K562 (cell line): ENCODE results near the gene LYPD5. TPM values are rescaled to one million over a fixed set of nuclear protein-coding genes. Genes with fewer than 3 reads are reported as not detected.

Source experiments
- ATAC-seq: fragments of 200-7000 bp; cut with Tn5 transposase; 3 replicates; pipeline ENCODE4 v1.9.1; 2020; ENCODE audit warnings: moderate library complexity
- BruUV-seq: library from RNA; stranded (reverse); fragments of 400-500 nt; replicated peaks from 2 replicates; lab custom pipeline; 2021; lab: Mats Ljungman, UMichigan
- CTCF ChIA-PET: fragments of 300-600 bp; formaldehyde crosslinking; extraction: SDS; loops from one replicate; lab custom pipeline; 2021; ENCODE audit warnings: low intra/inter-chr PET ratio; lab: Yijun Ruan, JAX
- POLR2A ChIA-PET: fragments of 300-600, 350-650 bp; sonication (Branson Sonifier 250); formaldehyde crosslinking; extraction: SDS; loops from one replicate; lab custom pipeline; 2021; ENCODE audit warnings: antibody characterized with exemption, inconsistent platforms; lab: Yijun Ruan, JAX
- DNase-seq, 4 experiments: peaks; one replicate each; pipeline versions ENCODE4 v3.0.0 to v3.0.0-alpha.2; 2011 to 2018; ENCODE audit warnings: low spot score in 3 of 4, mixed read lengths in 3 of 4; ENCODE audit errors: extremely low read depth in 1 of 4
- FAIRE-seq: peaks from 2 replicates; lab custom pipeline; 2011; peaks lifted over from hg19 to GRCh38; lab: Jason Lieb, UNC
- H2AFZ ChIP-seq: 2 replicates; pipeline ENCODE4 v1.6.0; 2011; ENCODE audit warnings: low read depth, low read length, control low read depth, inconsistent platforms
- H3K27ac ChIP-seq: fragments of 200-600 bp; 3 replicates; pipeline ENCODE4 v1.8.0; 2011; ENCODE audit warnings: low read depth, mild to moderate bottlenecking, control low read depth, inconsistent platforms, low read length, moderate library complexity, mixed read lengths; ENCODE audit errors: extremely low read depth
- H3K27me3 ChIP-seq, 2 experiments: fragments of 300-600 bp in 1 of 2; 2 replicates in 1 of 2; 3 replicates in 1 of 2; pipeline versions ENCODE4 v1.6.0 to v1.8.0; 2011; ENCODE audit warnings: inconsistent platforms in 2 of 2, low read length in 2 of 2, mild to moderate bottlenecking in 1 of 2, mixed read lengths in 1 of 2, moderate library complexity in 1 of 2; ENCODE audit not compliant: control insufficient read depth in 2 of 2, insufficient read depth in 2 of 2
- H3K36me3 ChIP-seq: fragments of 300-600 bp; 3 replicates; pipeline ENCODE4 v1.8.0; 2011; ENCODE audit warnings: mild to moderate bottlenecking, low read length, inconsistent platforms; ENCODE audit not compliant: control insufficient read depth, insufficient read depth
- H3K4me1 ChIP-seq, 2 experiments: fragments of 200-600 bp in 1 of 2; replicated peaks in 1 of 2; 2 replicates in 1 of 2; 3 replicates in 1 of 2; pipeline versions ENCODE4 v1.5.1 to v1.8.0; 2011; ENCODE audit warnings: inconsistent platforms in 2 of 2, low read length in 2 of 2, mild to moderate bottlenecking in 1 of 2, mixed read lengths in 1 of 2, moderate library complexity in 1 of 2; ENCODE audit not compliant: control insufficient read depth in 2 of 2, insufficient read depth in 2 of 2
- H3K4me2 ChIP-seq: 2 replicates; pipeline ENCODE4 v1.6.1; 2011; ENCODE audit warnings: low read length, control low read depth, inconsistent platforms, mixed read lengths; ENCODE audit not compliant: insufficient read depth
- H3K4me3 ChIP-seq: fragments of 200-600 bp; sonication (generic), shearing (Covaris generic); 2 replicates; pipeline ENCODE4 v1.5.1; 2016; ENCODE audit warnings: control low read depth, inconsistent platforms
- H3K79me2 ChIP-seq: fragments of 200-600 bp; 3 replicates; pipeline ENCODE4 v1.8.0; 2011; ENCODE audit warnings: low read length, inconsistent platforms; ENCODE audit not compliant: control insufficient read depth, insufficient read depth
- H3K9ac ChIP-seq, 2 experiments: 2 replicates each; pipeline versions ENCODE4 v1.6.0 to v1.6.1; 2011; ENCODE audit warnings: low read depth in 2 of 2, low read length in 2 of 2, control low read depth in 1 of 2, inconsistent platforms in 1 of 2, mild to moderate bottlenecking in 1 of 2, mixed read lengths in 1 of 2; ENCODE audit not compliant: insufficient read depth in 1 of 2
- H3K9me1 ChIP-seq: one replicate; pipeline ENCODE4 v1.6.0; 2011; ENCODE audit warnings: inconsistent platforms, mild to moderate bottlenecking, low read length, moderate library complexity; ENCODE audit not compliant: control insufficient read depth, insufficient read depth
- H3K9me3 ChIP-seq: replicated peaks from 2 replicates; pipeline ENCODE4 v1.5.1; 2011; ENCODE audit warnings: low read depth, low read length, inconsistent platforms; ENCODE audit not compliant: control insufficient read depth, insufficient read depth
- H4K20me1 ChIP-seq: replicated peaks from 2 replicates; pipeline ENCODE4 v1.6.1; 2011; ENCODE audit warnings: low read length, inconsistent platforms, mixed read lengths; ENCODE audit not compliant: control insufficient read depth, insufficient read depth
- ARHGAP35 ChIP-seq: fragments of 450-650 bp; IDR thresholded peaks from 2 replicates; pipeline ENCODE4 v1.6.1; 2018; ENCODE audit not compliant: partially characterized antibody
- ARID4B ChIP-seq: sonication (generic); formaldehyde crosslinking; IDR thresholded peaks from 2 replicates; pipeline ENCODE4 v1.8.0; 2022; ENCODE audit warnings: mild to moderate bottlenecking, missing genetic modification reagents
- BHLHE40 ChIP-seq: IDR thresholded peaks from 2 replicates; pipeline ENCODE4 v1.6.1; 2011; ENCODE audit warnings: low read length, improper control_type of control experiment
- HDAC1 ChIP-seq, 2 experiments: fragments of 450-650 bp; IDR thresholded peaks; 2 replicates each; pipeline ENCODE4 v1.6.1; 2016 to 2017; ENCODE audit warnings: inconsistent platforms in 1 of 2, mild to moderate bottlenecking in 1 of 2, moderate library complexity in 1 of 2
- MAX ChIP-seq: sonication (generic); formaldehyde crosslinking; IDR thresholded peaks from 2 replicates; pipeline ENCODE4 v1.9.0; 2022; ENCODE audit warnings: mild to moderate bottlenecking, missing genetic modification reagents
- NR2C1 ChIP-seq, 2 experiments: fragments of 450-650 bp; IDR thresholded peaks; 2 replicates each; pipeline ENCODE4 v1.6.1; 2017; ENCODE audit warnings: mild to moderate bottlenecking in 2 of 2, antibody characterized with exemption in 1 of 2, inconsistent platforms in 1 of 2, missing compliant biosample characterization in 1 of 2, missing genetic modification characterization in 1 of 2
- NR2C2 ChIP-seq, 2 experiments: fragments of 200-800 bp in 1 of 2; sonication (Bioruptor generic) in 1 of 2; sonication (generic) in 1 of 2; formaldehyde crosslinking in 1 of 2; IDR thresholded peaks; 2 replicates each; pipeline versions ENCODE4 v1.6.1 to v1.8.0; 2016 to 2022; ENCODE audit warnings: mild to moderate bottlenecking in 1 of 2, missing compliant biosample characterization in 1 of 2, missing genetic modification characterization in 1 of 2, missing genetic modification reagents in 1 of 2
- RBM22 ChIP-seq: fragments of 200-400 bp; formaldehyde crosslinking; IDR thresholded peaks from 2 replicates; pipeline ENCODE4 v1.6.1; 2018; ENCODE audit warnings: low read length, low read depth; ENCODE audit not compliant: poor library complexity, severe bottlenecking
- ZFP36 ChIP-seq: fragments of 150-350 bp; IDR thresholded peaks from 2 replicates; pipeline ENCODE4 v1.6.1; 2018; ENCODE audit warnings: low read length, low read depth; ENCODE audit not compliant: partially characterized antibody
- ZNF12 ChIP-seq: sonication (generic); formaldehyde crosslinking; IDR thresholded peaks from 2 replicates; pipeline ENCODE4 v1.4.0; 2020; ENCODE audit warnings: mild to moderate bottlenecking, missing genetic modification reagents
- ZNF609 ChIP-seq: sonication (generic); formaldehyde crosslinking; IDR thresholded peaks from 2 replicates; pipeline ENCODE4 v1.8.1; 2023; ENCODE audit warnings: missing genetic modification reagents, mild to moderate bottlenecking, borderline replicate concordance
- WGBS: fragments of 100-300 bp; shearing (Covaris generic); methylation state at CpG from one replicate; pipeline ENCODE4 v1.1.6; 2016; ENCODE audit warnings: low coverage, mixed read lengths; ENCODE audit not compliant: insufficient coverage; ENCODE audit errors: missing lambda C conversion rate; 5-methylcytosine and 5-hydroxymethylcytosine counted together
- in situ Hi-C: fragments of 300-500 bp; cut with MboI; formaldehyde crosslinking; loops from 4 replicates; pipeline ENCODE4 v1.15.0; 2018; ENCODE audit warnings: inconsistent platforms, mixed read lengths
- intact Hi-C: fragments of 100-400 bp; cut with micrococcal nuclease; formaldehyde crosslinking; loops from 2 replicates; pipeline ENCODE4 v1.14.2; 2022
- polyA plus RNA-seq, 8 experiments: library from polyadenylated mRNA; depleted of rRNA in 4 of 8; stranded (reverse) in 5 of 8; unstranded in 3 of 8; fragments of >200 nt; fragmentation: Nextera tagmentation in 2 of 8; fragmentation: Illumina TruSeq in 1 of 8; extraction: Ambion mirVana in 2 of 8; extraction: Trizol in 1 of 8; gene quantifications; 2 replicates each; pipeline versions ENCODE4 v1.2.1 to v1.2.3, GENCODE V29; 2011 to 2014; ENCODE audit warnings: inconsistent platforms in 1 of 8, missing spikeins in 1 of 8
- total RNA-seq, 7 experiments: library from RNA; depleted of rRNA in 6 of 7; stranded (reverse); fragments of >200 nt in 6 of 7; fragmentation: Illumina TruSeq in 2 of 7; extraction: Trizol in 2 of 7; gene quantifications; 2 replicates each; pipeline versions ENCODE4 v1.2.1 to v1.2.3, GENCODE V29; 2011 to 2021; ENCODE audit warnings: low replicate concordance in 1 of 7

Gene LYPD5
- total and polyA plus RNA-seq, 9 of the 15 experiments (the other 6 are each of a cell fraction or from before 2014, with no cell fraction given) = 0.03 to 0.22 (median 0.10) TPM; not detected in 3

- peaks cover 6 to 15% of the 10 kb centered on the region in 2 experiments; a peak in 3 of 5 replicates for H3K27me3 ChIP-seq
- intact Hi-C loops = no loop called here
- no peak overlapping the region for H3K27ac ChIP-seq
- peak overlapping the region; percentile 73 for H3K4me2 ChIP-seq
- H4K20me1 ChIP-seq = no peaks in the 10 kb centered on the region; the same call in 1 of the 2 replicates
- DNase-seq (no peak), FAIRE-seq (no peak), ATAC-seq (no peak)
- H3K4me1 ChIP-seq = peaks cover 0 to 22% of the 10 kb centered on the region in 2 experiments; a peak in 4 of 5 replicates
- peak overlapping the region in 1 of 2 experiments; percentile 75; a peak in 2 of 4 replicates for H3K9ac ChIP-seq
- H2AFZ ChIP-seq = peak overlapping the region; percentile 85
- peak overlapping the region; percentile 22; the same call in 1 of the 2 replicates for H3K4me3 ChIP-seq
- H3K9me1 ChIP-seq = no peaks in the 10 kb centered on the region
- in situ Hi-C loops = no loop called here
- TF ChIP-seq ZNF609 (CRISPR knock-in tag) (0 out of 2 replicates have a peak, but pooled peaks have one; percentile 57), NR2C1 (IDR thresholded peaks at IDR 0.05) (peak; percentile 62), NR2C1 (tag; IDR thresholded peaks at IDR 0.05) (peak; percentile 56; the same call in 1 of the 2 replicates), BHLHE40 (no peak), HDAC1 (IDR thresholded peaks at IDR 0.05) (no peak), MAX (peak; percentile 6; the same call in 1 of the 2 replicates), ARHGAP35 (peak; percentile 86), ZNF12 (0 out of 2 replicates have a peak, but pooled peaks have one; percentile 24), ARID4B (CRISPR knock-in tag) (peak; percentile 20; the same call in 1 of the 2 replicates), NR2C2 (CRISPR knock-in tag; IDR thresholded peaks at IDR 0.05) (peak; percentile 91), NR2C2 (tag; IDR thresholded peaks at IDR 0.05) (peak; percentile 48; the same call in 1 of the 2 replicates), ZFP36 (peak; percentile 90), RBM22 (no peak)
- H3K9me3 ChIP-seq = no peaks in the 10 kb centered on the region
- no TSS peak for BruUV-seq
- POLR2A ChIA-PET = no interaction called here
- WGBS = 77% methylated on average over 5 of the region's 5 CpGs
- no peaks in the 10 kb centered on the region for H3K36me3 ChIP-seq
- CTCF ChIA-PET = no interaction called here
- no peaks in the 10 kb centered on the region for H3K79me2 ChIP-seq
Measured at GRCh38 chr19:43798026-43798545, 4.2 kb downstream of the LYPD5 start.
